ENCODE data around the gene KLF15.

GRCh38 chr3:126394179-126394976 lies 37.2 kb upstream of the KLF15 start, which contains the start of gene CFAP100:
- TF ChIP-seq POLR2AphosphoS5 (IDR thresholded peaks at IDR 0.05; ENCODE audit: borderline replicate concordance, low read depth, low read length) (no peak), FOXP2 (optimal IDR thresholded peaks at IDR 0.05; ENCODE audit: control extremely low read depth, extremely low read length, insufficient read depth) (no peak)
